Activated CD8-positive, alpha-beta T cell treated with anti-CD3 and anti-CD28 coated beads, Interleukin-2, amount 10 ng/mL, durations not matched to agents 7 days and 5 days (primary cell): ENCODE data around the gene HSPB7. TPM values are rescaled to one million over a fixed set of nuclear protein-coding genes. Genes with fewer than 3 reads are reported as not detected.
"Not testable (repeated sequence)": the region's sequence is repeated elsewhere in the genome, so short reads cannot be mapped to it uniquely, and the experiment has no call there.

Source experiments
- ATAC-seq: fragments of 150-1000 bp; cut with Tn5 transposase; one replicate; pipeline ENCODE4 v1.10.0; 2021; ENCODE audit warnings: moderate library complexity
- CTCF ChIA-PET: fragments of 350-600 bp; sonication (Branson Sonifier 250); formaldehyde crosslinking; loops from one replicate; lab custom pipeline; 2021; ENCODE audit warnings: antibody characterized with exemption; lab: Charles Lee
- POLR2A ChIA-PET: fragments of 350-600 bp; sonication (Branson Sonifier 250); formaldehyde crosslinking; loops from one replicate; lab custom pipeline; 2021; ENCODE audit warnings: antibody characterized with exemption; lab: Charles Lee
- DNase-seq: peaks from one replicate; pipeline ENCODE4 v3.0.0-alpha.2; 2020
- H3K27ac Mint-ChIP-seq: one replicate; pipeline ENCODE4 v1.8.0; 2021; ENCODE audit warnings: mild to moderate bottlenecking, mixed read lengths
- H3K27me3 Mint-ChIP-seq: one replicate; pipeline ENCODE4 v1.8.0; 2021; ENCODE audit warnings: low read depth, mixed read lengths
- H3K36me3 Mint-ChIP-seq: one replicate; pipeline ENCODE4 v1.8.0; 2021; ENCODE audit warnings: low read depth, mixed read lengths
- H3K4me1 Mint-ChIP-seq: one replicate; pipeline ENCODE4 v1.8.0; 2021; ENCODE audit warnings: low read depth, mixed read lengths
- H3K4me3 Mint-ChIP-seq: one replicate; pipeline ENCODE4 v1.8.0; 2021; ENCODE audit warnings: mild to moderate bottlenecking, mixed read lengths
- H3K9me3 Mint-ChIP-seq: one replicate; pipeline ENCODE4 v1.8.0; 2022; ENCODE audit warnings: mixed read lengths; ENCODE audit not compliant: insufficient read depth
- total RNA-seq, 2 experiments: library from RNA; stranded (reverse); gene quantifications; one replicate each; pipeline ENCODE4 v1.2.3, GENCODE V29; 2021

The HSPB7 gene
- total RNA-seq, 2 experiments from 2014 or later: not detected

DNA sequence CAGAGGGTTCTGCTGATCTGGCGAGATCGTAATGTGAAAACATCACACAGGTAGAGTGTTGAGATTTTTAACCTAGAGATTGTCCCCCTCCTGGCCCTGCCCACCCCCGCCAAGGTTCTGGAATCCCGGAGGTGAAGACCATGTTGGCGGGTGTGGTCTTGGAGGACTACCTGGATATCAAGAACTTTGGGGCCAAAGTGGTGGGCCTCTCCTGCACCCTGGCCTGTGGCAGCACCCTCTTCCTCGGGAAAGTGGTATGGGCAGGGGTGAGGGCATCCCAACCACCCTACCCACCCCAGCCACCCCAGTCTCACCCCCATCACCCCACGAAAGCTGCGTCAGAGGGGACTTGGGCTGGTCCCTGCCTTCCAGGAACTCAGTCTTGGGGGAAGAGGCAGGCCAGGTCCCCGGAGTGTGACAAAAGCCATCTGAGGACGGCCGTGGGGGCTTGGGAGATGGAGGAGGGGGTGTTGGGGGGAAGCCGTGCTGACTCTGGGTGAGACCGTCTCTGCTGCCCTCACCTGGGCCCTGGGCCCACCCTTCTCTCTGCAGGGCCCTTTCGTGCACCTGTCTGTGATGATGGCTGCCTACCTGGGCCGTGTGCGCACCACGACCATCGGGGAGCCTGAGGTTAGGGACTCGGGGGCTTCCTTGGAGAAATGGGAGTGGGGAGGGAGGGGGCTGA, 30.1 kb upstream of the HSPB7 start:
- H3K27ac Mint-ChIP-seq: no peak overlapping the region
- no peaks in the 10 kb centered on the region for H3K9me3 Mint-ChIP-seq
- ATAC-seq: no peak
- ChIA-PET POLR2A (no interaction called here), CTCF (interaction anchor here (1.7 kb wide), 1 partner anchor 31 kb away, joined by 6 read pairs; no protein-coding TSS in a partner anchor)
- H3K36me3 Mint-ChIP-seq: no peaks in the 10 kb centered on the region
- peaks cover 3% of the 10 kb centered on the region for H3K27me3 Mint-ChIP-seq
- no peak for DNase-seq
- H3K4me1 Mint-ChIP-seq: no peaks in the 10 kb centered on the region
- H3K4me3 Mint-ChIP-seq: no peak overlapping the region

DNA sequence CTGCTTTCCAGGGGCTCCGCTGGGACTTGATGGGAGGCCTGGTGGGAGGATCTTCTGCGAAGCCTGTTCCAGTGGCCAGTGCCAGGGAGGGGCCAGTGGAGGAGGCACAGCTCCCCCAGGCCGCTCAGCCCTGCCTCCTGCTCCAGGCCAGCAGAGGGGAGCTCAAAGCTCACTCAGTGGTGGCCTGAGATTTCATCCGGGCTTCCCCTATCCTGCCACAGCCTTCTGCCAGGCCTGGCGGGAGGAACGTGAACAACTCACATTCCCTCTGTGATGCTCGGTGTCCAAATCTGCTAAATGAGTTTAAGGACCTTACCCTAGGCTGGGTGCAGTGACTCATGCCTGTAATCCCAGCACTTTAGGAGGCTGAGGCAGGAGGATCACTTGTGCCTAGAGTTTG, 29.0 kb upstream of the HSPB7 start:
- CTCF ChIA-PET: interaction anchor here (1.7 kb wide), 1 partner anchor 32 kb away, joined by 6 read pairs; no protein-coding TSS in a partner anchor

DNA sequence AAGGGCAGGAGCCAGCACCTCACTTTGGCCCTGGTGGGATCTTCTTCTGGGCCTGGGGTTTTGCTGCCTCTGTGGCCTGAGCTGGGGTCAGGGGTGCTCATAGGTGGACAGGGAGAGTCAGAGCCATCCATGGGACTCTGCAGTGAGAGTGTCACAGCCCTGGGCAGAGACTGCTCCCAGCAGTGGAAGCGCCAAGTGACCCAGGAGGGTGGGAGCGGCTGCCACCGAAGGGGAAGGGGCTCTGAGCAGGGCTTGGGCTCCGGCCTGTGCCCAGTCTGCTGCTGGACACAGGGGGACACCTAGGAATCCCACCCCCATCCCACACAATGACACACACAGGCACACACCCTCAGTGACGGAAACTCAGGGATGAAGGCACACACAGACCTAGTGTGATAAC, 26.1 kb upstream of the HSPB7 start:
- no peak overlapping the region for H3K4me3 Mint-ChIP-seq
- peaks cover 3% of the 10 kb centered on the region for H3K27me3 Mint-ChIP-seq
- H3K36me3 Mint-ChIP-seq: no peaks in the 10 kb centered on the region
- H3K27ac Mint-ChIP-seq: no peak overlapping the region
- CTCF ChIA-PET: no interaction called here
- POLR2A ChIA-PET: no interaction called here
- no peak for DNase-seq
- H3K9me3 Mint-ChIP-seq: no peaks in the 10 kb centered on the region
- ATAC-seq: no peak
- no peaks in the 10 kb centered on the region for H3K4me1 Mint-ChIP-seq

More for the DNA sequence above, 29.0 kb upstream of the HSPB7 start:
- no peak for DNase-seq
- H3K9me3 Mint-ChIP-seq: no peaks in the 10 kb centered on the region
- no peak overlapping the region for H3K4me3 Mint-ChIP-seq
- H3K36me3 Mint-ChIP-seq: no peaks in the 10 kb centered on the region
- ATAC-seq: no peak
- H3K27ac Mint-ChIP-seq: no peak overlapping the region
- H3K4me1 Mint-ChIP-seq: no peaks in the 10 kb centered on the region
- POLR2A ChIA-PET: no interaction called here
- peaks cover 3% of the 10 kb centered on the region for H3K27me3 Mint-ChIP-seq

DNA sequence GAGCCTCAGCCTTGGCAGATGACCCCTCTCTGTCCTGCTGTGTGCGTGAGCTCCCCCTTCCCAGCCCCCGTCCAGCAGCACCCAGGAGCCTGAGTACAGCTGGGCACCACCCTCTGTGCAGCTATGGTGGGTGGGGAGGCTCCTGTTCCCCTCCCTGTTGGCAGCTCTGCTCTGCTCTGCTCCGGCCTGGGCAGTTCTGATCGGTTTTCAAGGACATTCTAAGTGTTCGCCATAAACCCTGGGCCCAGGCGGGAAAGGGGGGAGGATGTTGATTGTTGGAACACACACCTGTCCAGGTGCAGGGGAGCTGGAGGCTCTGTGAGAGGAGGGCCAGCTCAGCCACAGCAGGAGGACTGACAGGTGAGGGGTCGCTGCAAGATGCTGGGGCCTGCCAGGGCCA, 25.7 kb upstream of the HSPB7 start, which contains the start of gene CLCNKB:
Gene CLCNKB (plus strand): TSS at position 262 of the 400 bp plus-strand sequence. CDS start 711 bp downstream, outside the sequence.
- ATAC-seq (no peak), DNase-seq (no peak)
- peaks cover 3% of the 10 kb centered on the region for H3K27me3 Mint-ChIP-seq
- H3K4me1 Mint-ChIP-seq: no peaks in the 10 kb centered on the region
- H3K4me3 Mint-ChIP-seq: no peak within 1 kb of the TSS
- no peaks in the 10 kb centered on the region for H3K36me3 Mint-ChIP-seq
- no peaks in the 10 kb centered on the region for H3K9me3 Mint-ChIP-seq
- ChIA-PET POLR2A (no interaction called here), CTCF (no interaction called here)
- no peak within 1 kb of the TSS for H3K27ac Mint-ChIP-seq

DNA sequence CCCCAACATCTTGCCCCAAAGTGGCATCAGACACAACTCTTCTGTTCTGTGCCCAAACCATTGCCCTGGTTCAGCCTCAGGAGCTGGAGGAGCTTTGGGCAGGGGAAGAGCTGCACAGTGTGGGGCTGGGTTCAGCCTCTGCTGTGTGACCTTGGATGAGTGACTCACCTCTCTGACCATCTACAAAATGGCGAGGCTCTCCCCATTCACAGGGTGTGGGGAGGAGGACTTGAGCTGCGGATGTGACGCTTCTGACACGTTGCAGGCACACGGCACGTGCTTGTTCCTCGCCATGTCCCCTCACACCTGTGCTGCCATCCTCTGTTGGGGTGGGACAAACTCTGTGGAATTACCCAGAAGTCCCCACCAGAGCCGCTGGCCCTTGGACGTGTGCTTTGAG, 24.8 kb upstream of the HSPB7 start:
- POLR2A ChIA-PET, CTCF ChIA-PET, DNase-seq, H3K36me3 Mint-ChIP-seq, H3K27me3 Mint-ChIP-seq, H3K27ac Mint-ChIP-seq, ATAC-seq, H3K4me3 Mint-ChIP-seq, H3K9me3 Mint-ChIP-seq, H3K4me1 Mint-ChIP-seq: not testable (repeated sequence)

DNA sequence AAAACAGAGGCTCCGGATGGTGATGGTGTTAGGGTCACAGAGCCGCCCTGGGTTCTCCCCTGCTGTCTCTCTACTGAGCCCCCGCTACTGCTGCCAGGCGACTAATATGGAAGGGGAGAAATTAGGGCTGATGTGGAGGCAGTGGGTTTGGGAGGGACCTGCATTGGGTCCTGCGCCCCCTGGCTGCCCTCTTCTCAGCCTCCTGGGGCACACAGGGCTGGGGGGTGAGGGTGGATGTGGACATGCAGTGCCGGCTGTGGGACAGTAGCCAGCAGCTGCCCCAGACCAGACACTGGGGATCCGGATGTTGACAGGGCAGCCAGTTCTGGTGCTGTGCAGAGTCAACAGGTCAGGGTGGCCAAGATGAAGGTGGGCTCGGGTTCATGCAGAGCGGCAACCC, 24.3 kb upstream of the HSPB7 start:
- H3K4me3 Mint-ChIP-seq: no peak overlapping the region
- ATAC-seq (no peak), DNase-seq (no peak)
- H3K4me1 Mint-ChIP-seq: no peaks in the 10 kb centered on the region
- H3K9me3 Mint-ChIP-seq: no peaks in the 10 kb centered on the region
- no peak overlapping the region for H3K27ac Mint-ChIP-seq
- no peaks in the 10 kb centered on the region for H3K36me3 Mint-ChIP-seq
- CTCF ChIA-PET: no interaction called here
- peaks cover 2% of the 10 kb centered on the region for H3K27me3 Mint-ChIP-seq
- POLR2A ChIA-PET: no interaction called here

DNA sequence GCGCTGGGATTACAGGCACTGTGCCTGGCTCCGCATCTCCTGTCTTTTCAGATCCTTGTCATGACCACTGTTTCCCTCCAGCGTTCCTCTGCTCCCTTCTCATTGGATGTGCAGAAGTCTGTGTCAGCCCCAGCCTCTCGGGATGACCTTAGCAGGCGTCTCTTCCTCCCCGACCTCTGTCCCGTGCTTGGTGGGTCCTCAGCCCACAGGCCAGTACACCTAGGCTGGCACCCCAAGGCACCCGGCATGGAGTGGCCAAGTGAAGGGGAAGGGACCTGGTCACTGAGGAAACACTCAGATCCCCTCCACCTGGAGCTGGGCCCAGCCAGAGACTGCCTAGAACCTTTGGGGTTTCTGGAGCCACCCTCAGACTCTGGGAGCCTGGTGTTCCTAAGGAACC, 23.4 kb upstream of the HSPB7 start:
- no peak for DNase-seq
- no peak overlapping the region for H3K27ac Mint-ChIP-seq
- ChIA-PET POLR2A (no interaction called here), CTCF (no interaction called here)
- no peak overlapping the region for H3K4me3 Mint-ChIP-seq
- H3K27me3 Mint-ChIP-seq: peaks cover 2% of the 10 kb centered on the region
- H3K36me3 Mint-ChIP-seq: no peaks in the 10 kb centered on the region
- no peaks in the 10 kb centered on the region for H3K4me1 Mint-ChIP-seq
- ATAC-seq: no peak
- no peaks in the 10 kb centered on the region for H3K9me3 Mint-ChIP-seq

DNA sequence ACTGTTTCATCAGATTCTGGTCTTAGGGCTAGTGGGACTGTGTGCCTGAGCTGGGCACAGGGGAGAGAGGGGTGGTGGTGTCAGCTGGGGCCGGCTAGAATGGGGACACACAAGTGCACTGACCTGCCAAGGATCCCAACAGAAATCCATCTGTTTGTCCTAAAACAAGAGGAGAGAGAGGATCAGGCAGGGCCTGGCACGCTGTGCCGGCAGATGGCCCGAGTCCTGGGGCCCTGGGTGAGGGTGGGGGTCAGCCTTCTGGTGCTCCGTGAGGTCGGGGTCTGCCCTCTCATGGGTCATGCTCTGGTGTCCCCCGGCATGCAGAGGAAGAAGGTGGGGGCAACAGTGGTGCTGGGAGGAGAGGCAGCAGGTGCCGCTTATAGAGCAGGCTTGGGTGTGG, 22.0 kb upstream of the HSPB7 start:
- CTCF ChIA-PET, ATAC-seq, H3K4me1 Mint-ChIP-seq, H3K27ac Mint-ChIP-seq, POLR2A ChIA-PET, H3K9me3 Mint-ChIP-seq, H3K36me3 Mint-ChIP-seq, H3K27me3 Mint-ChIP-seq, H3K4me3 Mint-ChIP-seq, DNase-seq: not testable (repeated sequence)

DNA sequence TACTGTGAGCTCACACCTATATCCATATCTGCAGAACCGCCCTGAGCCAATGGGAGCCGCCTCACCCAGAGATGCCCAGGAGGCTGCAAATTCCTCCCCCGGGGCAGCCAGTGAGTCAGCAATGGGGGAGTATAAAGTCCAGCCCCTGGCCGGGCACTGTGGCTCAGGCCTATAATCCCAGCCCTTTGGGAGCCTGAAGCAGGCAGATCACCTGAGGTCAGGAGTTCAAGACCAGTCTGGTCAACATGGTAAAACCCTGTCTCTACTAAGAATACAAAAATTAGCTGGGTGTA, 20.7 kb upstream of the HSPB7 start:
- DNase-seq: no peak
- Mint-ChIP-seq H3K4me1 (no peaks in the 10 kb centered on the region), H3K4me3 (no peak overlapping the region), H3K27ac (no peak overlapping the region), H3K9me3 (no peaks in the 10 kb centered on the region), H3K36me3 (no peaks in the 10 kb centered on the region), H3K27me3 (peaks cover 2% of the 10 kb centered on the region)
- no peak for ATAC-seq
- ChIA-PET POLR2A (interaction anchor here (1.1 kb wide), 1 partner anchor 19 kb away, joined by 3 read pairs; no protein-coding TSS in a partner anchor), CTCF (no interaction called here)

DNA sequence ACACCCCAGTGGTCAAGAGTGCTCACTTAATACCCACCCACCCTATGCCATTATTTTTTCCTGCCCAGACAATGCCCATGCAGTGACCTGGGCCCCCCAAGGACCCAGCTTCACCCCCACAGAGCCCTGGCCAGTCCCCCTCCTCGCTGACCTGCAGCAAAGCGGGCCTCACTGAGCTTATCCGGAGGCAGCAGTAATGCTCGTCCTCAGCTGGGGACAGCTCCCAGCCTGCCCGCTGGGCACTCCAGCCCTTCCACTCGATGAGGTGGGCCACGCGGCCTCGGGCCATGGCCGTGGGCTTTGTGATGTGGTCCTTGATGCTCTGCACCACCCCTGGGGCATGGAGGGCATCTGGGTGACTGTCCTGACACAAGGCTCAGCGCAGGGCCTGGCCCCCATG, 18.6 kb upstream of the HSPB7 start:
- H3K9me3 Mint-ChIP-seq, H3K27me3 Mint-ChIP-seq, ATAC-seq, DNase-seq, POLR2A ChIA-PET, H3K27ac Mint-ChIP-seq, H3K36me3 Mint-ChIP-seq, H3K4me1 Mint-ChIP-seq, H3K4me3 Mint-ChIP-seq: not testable (repeated sequence)
- CTCF ChIA-PET: interaction anchor here (1.1 to 1.4 kb wide), 2 partner anchors 29 to 245 kb away, joined by 3 read pairs; no protein-coding TSS in a partner anchor

DNA sequence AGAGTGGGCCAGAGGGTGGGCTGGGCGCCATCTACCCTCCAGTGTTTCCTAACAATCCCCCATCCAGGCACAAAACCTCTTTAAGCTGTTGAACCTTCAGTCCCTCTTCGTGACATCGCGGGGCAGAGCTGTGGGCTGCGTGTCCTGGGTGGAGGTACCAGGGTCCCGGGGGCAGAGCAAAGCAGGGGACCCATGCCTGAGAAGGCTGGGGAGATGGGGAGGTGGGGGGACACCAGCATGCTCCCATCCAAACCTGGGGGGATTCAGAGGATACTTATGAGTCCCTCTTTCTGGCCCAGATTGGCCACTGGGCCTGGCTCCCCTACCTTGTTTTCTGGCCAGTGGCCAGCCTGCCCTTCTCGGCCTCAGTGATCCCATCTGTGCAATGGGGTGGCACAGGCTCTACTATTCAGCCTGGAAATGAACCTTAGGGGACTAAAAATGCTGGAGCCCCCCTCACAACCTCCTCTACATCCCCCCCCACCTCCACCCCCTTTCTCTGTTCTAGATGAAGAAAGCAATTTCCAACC, 15.3 kb upstream of the HSPB7 start:
- H3K36me3 Mint-ChIP-seq, H3K9me3 Mint-ChIP-seq, CTCF ChIA-PET, H3K4me3 Mint-ChIP-seq, H3K27me3 Mint-ChIP-seq, H3K27ac Mint-ChIP-seq, H3K4me1 Mint-ChIP-seq, ATAC-seq, POLR2A ChIA-PET, DNase-seq: not testable (repeated sequence)

DNA sequence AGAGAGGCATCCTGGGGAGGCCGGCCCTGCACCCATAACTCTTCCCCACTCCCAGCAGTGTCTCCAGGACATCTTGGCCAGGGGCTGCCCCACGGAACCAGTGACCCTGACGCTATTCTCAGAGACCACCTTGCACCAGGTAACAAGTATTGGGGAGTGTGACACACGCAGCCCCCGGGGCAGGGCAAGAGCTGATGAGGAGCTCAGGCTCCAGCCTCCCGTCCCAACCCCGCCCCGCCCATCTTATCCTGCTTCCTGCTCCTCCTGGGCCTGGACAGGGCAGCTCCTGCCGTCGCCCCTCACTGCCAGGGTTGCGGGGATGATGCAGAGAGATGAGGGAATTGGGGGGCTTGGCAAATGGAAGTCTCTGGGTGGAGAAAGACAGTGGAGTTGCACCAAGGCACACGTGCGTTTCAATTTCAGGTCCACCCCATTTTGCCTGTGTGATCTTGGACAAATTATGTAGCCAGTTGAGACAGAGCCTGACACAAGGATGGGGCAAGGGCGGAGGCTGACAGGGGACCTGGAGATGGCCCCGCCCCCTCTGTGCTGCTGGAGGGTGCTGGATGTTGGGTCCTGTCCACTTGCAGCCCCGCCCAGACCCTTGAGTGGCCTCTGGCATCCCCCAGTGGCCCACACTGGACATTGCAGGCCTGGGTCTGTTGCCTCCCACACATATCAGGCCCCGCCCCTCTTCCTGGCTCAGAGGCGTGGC, 14.7 kb upstream of the HSPB7 start:
- peak; percentile 68 for DNase-seq
- ChIA-PET CTCF (interaction anchor here (1.6 kb wide), 1 partner anchor 240 kb away, joined by 3 read pairs; no protein-coding TSS in a partner anchor), POLR2A (no interaction called here)
- peaks cover 2% of the 10 kb centered on the region for H3K4me1 Mint-ChIP-seq
- H3K36me3 Mint-ChIP-seq: no peaks in the 10 kb centered on the region
- H3K27ac Mint-ChIP-seq: no peak overlapping the region
- H3K27me3 Mint-ChIP-seq: peaks cover 4% of the 10 kb centered on the region
- ATAC-seq: peak; percentile 69
- H3K4me3 Mint-ChIP-seq: no peak overlapping the region
- no peaks in the 10 kb centered on the region for H3K9me3 Mint-ChIP-seq
